22Rv1 (cell line): ENCODE measurements around the gene SEC16A.

Source experiments
- H3K27ac ChIP-seq: fragments of 450-650 bp; 2 replicates; pipeline ENCODE4 v1.5.1; 2017
- ZFX ChIP-seq: fragments of 450-650 bp; IDR thresholded peaks from 2 replicates; pipeline ENCODE4 v1.6.1; 2017; ENCODE audit warnings: antibody characterized with exemption, borderline replicate concordance
- TF ChIP-seq, protein P1 (sequence below): fragments of 450-650 bp; IDR thresholded peaks from 2 replicates; pipeline ENCODE4 v1.5.1; 2017; ENCODE audit warnings: mild to moderate bottlenecking

The SEC16A gene

GRCh38 chr9:136418182-136419091 lies 64.4 kb downstream of the SEC16A start:
- TF ChIP-seq, protein P1, sequence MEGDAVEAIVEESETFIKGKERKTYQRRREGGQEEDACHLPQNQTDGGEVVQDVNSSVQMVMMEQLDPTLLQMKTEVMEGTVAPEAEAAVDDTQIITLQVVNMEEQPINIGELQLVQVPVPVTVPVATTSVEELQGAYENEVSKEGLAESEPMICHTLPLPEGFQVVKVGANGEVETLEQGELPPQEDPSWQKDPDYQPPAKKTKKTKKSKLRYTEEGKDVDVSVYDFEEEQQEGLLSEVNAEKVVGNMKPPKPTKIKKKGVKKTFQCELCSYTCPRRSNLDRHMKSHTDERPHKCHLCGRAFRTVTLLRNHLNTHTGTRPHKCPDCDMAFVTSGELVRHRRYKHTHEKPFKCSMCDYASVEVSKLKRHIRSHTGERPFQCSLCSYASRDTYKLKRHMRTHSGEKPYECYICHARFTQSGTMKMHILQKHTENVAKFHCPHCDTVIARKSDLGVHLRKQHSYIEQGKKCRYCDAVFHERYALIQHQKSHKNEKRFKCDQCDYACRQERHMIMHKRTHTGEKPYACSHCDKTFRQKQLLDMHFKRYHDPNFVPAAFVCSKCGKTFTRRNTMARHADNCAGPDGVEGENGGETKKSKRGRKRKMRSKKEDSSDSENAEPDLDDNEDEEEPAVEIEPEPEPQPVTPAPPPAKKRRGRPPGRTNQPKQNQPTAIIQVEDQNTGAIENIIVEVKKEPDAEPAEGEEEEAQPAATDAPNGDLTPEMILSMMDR: no peak
- TF ChIP-seq ZFX: no peak
- no peak overlapping the region for H3K27ac ChIP-seq

- no peak overlapping the region for H3K27ac ChIP-seq
- no peak for TF ChIP-seq ZFX
- TF ChIP-seq, protein P1: no peak
Measured at GRCh38 chr9:136416914-136417313, 65.9 kb downstream of the SEC16A start.

DNA sequence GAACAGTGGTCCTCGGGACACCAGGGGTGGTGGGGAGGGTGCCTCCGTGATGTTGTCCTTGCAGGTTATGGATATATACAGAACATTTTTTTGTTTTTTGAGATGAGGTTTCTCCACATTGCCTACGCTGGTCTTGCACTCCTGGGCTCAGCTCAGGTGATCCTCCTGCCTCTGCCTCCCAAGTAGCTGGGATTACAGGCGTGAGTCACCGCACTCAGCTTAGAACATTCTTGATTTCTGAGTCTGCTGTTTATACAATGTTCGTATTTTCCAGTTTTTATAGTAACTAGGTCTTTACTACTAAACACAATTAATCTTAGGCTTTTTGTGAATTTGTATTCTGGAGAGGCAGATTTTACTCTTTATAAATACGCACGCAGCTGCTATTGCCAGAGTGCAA lies 66.4 kb downstream of the SEC16A start:
- TF ChIP-seq ZFX: no peak
- TF ChIP-seq, protein P1: no peak

GRCh38 chr9:136412962-136413361 lies 69.9 kb downstream of the SEC16A start:
- H3K27ac ChIP-seq: no peak overlapping the region
- no peak for TF ChIP-seq ZFX
- TF ChIP-seq, protein P1: no peak

More for the DNA sequence above, 66.4 kb downstream of the SEC16A start:
- H3K27ac ChIP-seq: no peak overlapping the region

DNA sequence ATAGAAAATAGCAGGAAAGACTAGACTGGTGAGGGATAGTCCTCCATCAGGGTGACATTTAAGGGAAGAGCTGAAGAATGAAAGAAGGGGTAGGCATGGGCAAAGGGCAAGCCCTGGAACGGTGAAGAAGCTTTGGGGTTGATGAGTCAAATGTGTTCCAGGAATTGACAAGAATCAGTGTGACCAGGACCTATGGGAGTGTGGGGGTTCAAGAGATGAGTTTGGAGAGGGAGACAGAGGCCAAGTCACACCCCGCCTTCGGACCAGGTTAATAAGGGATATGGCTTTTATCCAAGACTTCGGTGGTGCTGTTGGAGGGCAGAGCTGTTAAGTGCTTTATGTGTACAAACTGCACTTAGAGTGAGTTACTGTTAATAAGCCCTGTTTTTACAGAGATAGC lies 71.5 kb downstream of the SEC16A start:
- peak overlapping the region; percentile 70; the same call in 1 of the 2 replicates for H3K27ac ChIP-seq
- TF ChIP-seq, protein P1: no peak
- TF ChIP-seq ZFX: no peak

DNA sequence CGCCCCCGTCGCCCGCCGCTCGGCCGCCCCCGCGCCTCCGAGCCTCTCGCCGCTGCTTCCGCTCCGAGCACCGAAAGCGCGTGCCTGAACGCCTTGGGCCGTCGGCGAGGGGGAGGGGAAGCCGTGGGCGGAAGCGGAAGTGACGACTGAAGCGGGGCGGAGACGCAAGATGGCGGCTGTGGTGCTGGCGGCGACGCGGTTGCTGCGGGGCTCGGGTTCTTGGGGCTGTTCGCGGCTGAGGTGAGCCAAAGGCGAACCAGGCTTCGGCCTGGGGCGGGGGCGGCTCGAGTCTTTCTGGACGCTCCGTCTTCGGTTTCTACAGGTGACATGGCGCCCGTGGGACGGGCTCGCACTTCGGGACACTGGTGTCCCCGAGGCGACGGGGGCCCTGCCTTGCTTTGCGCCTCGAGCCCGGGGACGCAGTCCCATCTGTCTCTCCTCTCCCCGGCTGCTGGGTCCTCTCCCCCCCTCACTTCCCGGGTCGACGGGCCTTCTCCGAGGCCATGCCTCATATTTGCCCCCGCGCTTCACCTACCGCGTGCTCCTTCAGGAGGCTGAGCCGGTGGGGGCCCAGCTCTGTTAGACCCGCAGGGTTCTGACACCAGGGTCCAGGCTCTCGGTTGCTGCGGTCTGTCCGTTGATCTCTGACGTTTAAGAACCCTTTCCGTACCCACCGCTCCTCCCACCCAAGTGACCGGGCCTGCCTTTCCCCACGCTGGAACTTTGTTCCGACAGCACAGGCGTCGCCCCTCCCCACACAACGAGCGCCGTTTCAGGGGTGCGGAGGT lies 72.1 kb downstream of the SEC16A start, which contains the start of the genes ENTR1 and PMPCA:
ENTR1 (minus strand) TSS at position 115 of the 788 bp plus-strand sequence. CDS start 217 bp downstream, outside the sequence.
PMPCA (plus strand) TSS at position 159 of the 788 bp plus-strand sequence; CDS start at position 170, 11 bp downstream.
- TF ChIP-seq, protein P1: no peak
- no peak for TF ChIP-seq ZFX
- peak within 1 kb of the TSS; percentile 70 for H3K27ac ChIP-seq
